Fibroblast of lung (primary cell): ENCODE data around the gene PET100. TPM values are rescaled to one million over a fixed set of nuclear protein-coding genes. Genes with fewer than 3 reads are reported as not detected.

Experiments used
- DNase-seq, 2 donors: peaks; one replicate each; pipeline versions ENCODE4 v3.0.0 to v3.0.0-alpha.2; 2010; ENCODE audit warnings: low read depth in 2 of 2
- H2AFZ ChIP-seq: 2 replicates; pipeline ENCODE4 v1.5.1; 2012; ENCODE audit warnings: low read length, control low read depth, inconsistent platforms
- H3K27ac ChIP-seq: 2 replicates; pipeline ENCODE4 v1.5.1; 2011; ENCODE audit warnings: low read length, control low read depth; ENCODE audit not compliant: insufficient read depth
- H3K27me3 ChIP-seq: 2 replicates; pipeline ENCODE4 v1.5.1; 2011; ENCODE audit warnings: mild to moderate bottlenecking, low read length; ENCODE audit not compliant: control insufficient read depth, insufficient read depth
- H3K36me3 ChIP-seq: 2 replicates; pipeline ENCODE4 v1.5.1; 2011; ENCODE audit warnings: low read length; ENCODE audit not compliant: control insufficient read depth, insufficient read depth
- H3K4me1 ChIP-seq: 2 replicates; pipeline ENCODE4 v1.5.1; 2011; ENCODE audit warnings: low read length; ENCODE audit not compliant: control insufficient read depth, insufficient read depth; ENCODE audit errors: extremely low read depth
- H3K4me2 ChIP-seq: 2 replicates; pipeline ENCODE4 v1.5.1; 2011; ENCODE audit warnings: low read length, control low read depth; ENCODE audit not compliant: insufficient read depth; ENCODE audit errors: extremely low read depth
- H3K4me3 ChIP-seq, 4 experiments: fragments of 200-600 bp in 1 of 4; sonication (generic) in 1 of 4; replicated peaks in 1 of 4; 2 replicates each; pipeline ENCODE4 v1.5.1; 2011 to 2016; ENCODE audit warnings: low read length in 4 of 4, low read depth in 3 of 4, mild to moderate bottlenecking in 3 of 4, control low read depth in 2 of 4, inconsistent platforms in 1 of 4, mixed read lengths in 1 of 4; ENCODE audit not compliant: insufficient read depth in 1 of 4; ENCODE audit errors: control extremely low read depth in 1 of 4
- H3K79me2 ChIP-seq: 2 replicates; pipeline ENCODE4 v1.5.1; 2012; ENCODE audit warnings: mild to moderate bottlenecking, low read length, inconsistent platforms; ENCODE audit not compliant: control insufficient read depth, insufficient read depth
- H3K9ac ChIP-seq: 2 replicates; pipeline ENCODE4 v1.5.1; 2011; ENCODE audit warnings: mild to moderate bottlenecking, low read length, control low read depth; ENCODE audit not compliant: insufficient read depth
- H3K9me3 ChIP-seq: 2 replicates; pipeline ENCODE4 v1.5.1; 2012; ENCODE audit warnings: low read depth, low read length; ENCODE audit not compliant: control insufficient read depth, insufficient read depth
- H4K20me1 ChIP-seq: 2 replicates; pipeline ENCODE4 v1.5.1; 2011; ENCODE audit warnings: low read length; ENCODE audit not compliant: control insufficient read depth, insufficient read depth; ENCODE audit errors: extremely low read depth
- EZH2 ChIP-seq: IDR thresholded peaks from 2 replicates; pipeline ENCODE4 v1.5.1; 2012; ENCODE audit warnings: low read length, control low read depth, mild to moderate bottlenecking; ENCODE audit errors: missing control alignments
- polyA plus RNA-seq, 2 donors: library from polyadenylated mRNA; depleted of rRNA in 1 of 2; stranded (reverse) in 1 of 2; unstranded in 1 of 2; fragments of >200 nt; gene quantifications; 2 replicates each; pipeline ENCODE4 v1.2.1, GENCODE V29; 2011 to 2012; ENCODE audit warnings: missing spikeins in 1 of 2
- total RNA-seq: library from RNA; depleted of rRNA; stranded (reverse); fragments of >200 nt; gene quantifications from 2 replicates; pipeline ENCODE4 v1.2.1, GENCODE V29; 2014
- TF ChIP-seq, protein P1 (sequence below), 2 donors: IDR thresholded peaks in 1 of 2; conservative IDR thresholded peaks in 1 of 2; 1 replicate in 1 of 2; 2 replicates in 1 of 2; pipeline ENCODE4 v1.5.1; 2011 to 2012; ENCODE audit warnings: low read length in 2 of 2, control low read depth in 1 of 2, inconsistent platforms in 1 of 2, low read depth in 1 of 2, mild to moderate bottlenecking in 1 of 2

Gene PET100
- total and polyA plus RNA-seq, 2 donors (not counting 1 experiment from before 2014, with no cell fraction given) = 15.7 to 38.8 TPM

DNA sequence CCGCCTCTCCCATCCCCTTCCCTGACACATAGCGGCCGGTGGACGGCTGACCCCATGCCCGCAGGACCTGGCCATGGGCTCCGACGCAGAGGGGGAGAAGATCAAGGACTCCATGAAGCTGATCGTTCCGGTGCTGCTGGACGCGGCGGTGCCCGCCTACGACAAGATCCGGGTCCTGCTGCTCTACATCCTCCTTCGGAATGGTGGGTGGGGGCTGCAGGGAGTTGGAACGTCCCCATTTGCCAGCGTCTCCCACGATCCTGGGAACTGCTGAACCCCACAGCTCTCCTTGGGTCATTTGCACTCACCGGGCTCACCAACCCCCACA is 14.9 kb downstream of the PET100 start:
- Histone ChIP-seq H3K36me3 (no peaks in the 10 kb centered on the region), H2AFZ (no peak overlapping the region), H3K4me1 (no peaks in the 10 kb centered on the region), H3K9me3 (no peaks in the 10 kb centered on the region), H3K9ac (no peak overlapping the region), H3K4me3 (no peak overlapping the region), H3K27ac (no peak overlapping the region), H3K79me2 (no peaks in the 10 kb centered on the region), H3K4me2 (no peak overlapping the region), H4K20me1 (no peaks in the 10 kb centered on the region), H3K27me3 (no peaks in the 10 kb centered on the region)
- no peak for TF ChIP-seq EZH2
- TF ChIP-seq, protein P1, sequence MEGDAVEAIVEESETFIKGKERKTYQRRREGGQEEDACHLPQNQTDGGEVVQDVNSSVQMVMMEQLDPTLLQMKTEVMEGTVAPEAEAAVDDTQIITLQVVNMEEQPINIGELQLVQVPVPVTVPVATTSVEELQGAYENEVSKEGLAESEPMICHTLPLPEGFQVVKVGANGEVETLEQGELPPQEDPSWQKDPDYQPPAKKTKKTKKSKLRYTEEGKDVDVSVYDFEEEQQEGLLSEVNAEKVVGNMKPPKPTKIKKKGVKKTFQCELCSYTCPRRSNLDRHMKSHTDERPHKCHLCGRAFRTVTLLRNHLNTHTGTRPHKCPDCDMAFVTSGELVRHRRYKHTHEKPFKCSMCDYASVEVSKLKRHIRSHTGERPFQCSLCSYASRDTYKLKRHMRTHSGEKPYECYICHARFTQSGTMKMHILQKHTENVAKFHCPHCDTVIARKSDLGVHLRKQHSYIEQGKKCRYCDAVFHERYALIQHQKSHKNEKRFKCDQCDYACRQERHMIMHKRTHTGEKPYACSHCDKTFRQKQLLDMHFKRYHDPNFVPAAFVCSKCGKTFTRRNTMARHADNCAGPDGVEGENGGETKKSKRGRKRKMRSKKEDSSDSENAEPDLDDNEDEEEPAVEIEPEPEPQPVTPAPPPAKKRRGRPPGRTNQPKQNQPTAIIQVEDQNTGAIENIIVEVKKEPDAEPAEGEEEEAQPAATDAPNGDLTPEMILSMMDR (conservative IDR thresholded peaks at IDR 0.05 in 1 of 2, IDR thresholded peaks at IDR 0.05 in 1 of 2; ENCODE audit: low read depth in 1 of 2, low read length in 2 of 2) = no peak
- no peak for DNase-seq

GRCh38 chr19:7645163-7645562 is 15.6 kb downstream of the PET100 start:
- H3K27me3 ChIP-seq = no peaks in the 10 kb centered on the region
- no peaks in the 10 kb centered on the region for H3K9me3 ChIP-seq
- no peak overlapping the region for H2AFZ ChIP-seq
- no peak overlapping the region for H3K27ac ChIP-seq
- H3K4me2 ChIP-seq = no peak overlapping the region
- H3K9ac ChIP-seq = no peak overlapping the region
- H3K4me1 ChIP-seq = no peaks in the 10 kb centered on the region
- H4K20me1 ChIP-seq = no peaks in the 10 kb centered on the region
- no peaks in the 10 kb centered on the region for H3K79me2 ChIP-seq
- no peak for DNase-seq
- no peak overlapping the region for H3K4me3 ChIP-seq
- no peak for TF ChIP-seq EZH2
- TF ChIP-seq, protein P1 (conservative IDR thresholded peaks at IDR 0.05 in 1 of 2, IDR thresholded peaks at IDR 0.05 in 1 of 2; ENCODE audit: low read depth in 1 of 2, low read length in 2 of 2) = no peak
- no peaks in the 10 kb centered on the region for H3K36me3 ChIP-seq

GRCh38 chr19:7645656-7646425 is 16.2 kb downstream of the PET100 start:
- H4K20me1 ChIP-seq = no peaks in the 10 kb centered on the region
- no peaks in the 10 kb centered on the region for H3K9me3 ChIP-seq
- H3K36me3 ChIP-seq = no peaks in the 10 kb centered on the region
- no peaks in the 10 kb centered on the region for H3K79me2 ChIP-seq
- no peak for DNase-seq
- H3K27ac ChIP-seq = no peak overlapping the region
- no peak overlapping the region for H3K4me2 ChIP-seq
- no peaks in the 10 kb centered on the region for H3K27me3 ChIP-seq
- no peaks in the 10 kb centered on the region for H3K4me1 ChIP-seq
- no peak overlapping the region for H3K9ac ChIP-seq
- TF ChIP-seq, protein P1 (conservative IDR thresholded peaks at IDR 0.05 in 1 of 2, IDR thresholded peaks at IDR 0.05 in 1 of 2; ENCODE audit: low read depth in 1 of 2, low read length in 2 of 2) = no peak
- TF ChIP-seq EZH2 = no peak
- H2AFZ ChIP-seq = no peak overlapping the region
- H3K4me3 ChIP-seq = no peak overlapping the region
